Left ventricle myocardium superior (tissue), 1 donor: ENCODE data around the gene S100A5. TPM values are rescaled to one million over a fixed set of nuclear protein-coding genes. Genes with fewer than 3 reads are reported as not detected.
"Not testable (repeated sequence)": the region's sequence is repeated elsewhere in the genome, so short reads cannot be mapped to it uniquely, and the experiment has no call there.

Experiments
- ATAC-seq: fragments of 200-7000 bp; cut with Tn5 transposase; one replicate; pipeline ENCODE4 v1.9.1; 2020; ENCODE audit warnings: mild to moderate bottlenecking, moderate library complexity
- DNase-seq: peaks from one replicate; pipeline ENCODE4 v3.0.0-alpha.2; 2020
- intact Hi-C: fragments of 100-400 bp; cut with micrococcal nuclease; formaldehyde crosslinking; loops from one replicate; pipeline ENCODE4 v1.11.0; 2022
- long read RNA-seq: library from polyadenylated mRNA; unstranded; transcript quantifications from one replicate; pipeline ENCODE4 v2.0.0, GENCODE V29; 2021
- total RNA-seq: library from RNA; stranded (reverse); fragmentation: NEBNext Ultra II Directional; extraction: Animal tissue kit (Norgen Biotek cat#: 25700); gene quantifications from one replicate; pipeline ENCODE4 v1.2.1, GENCODE V29; 2021
- donor health status: DM: no; HTN: yes; CAD: no; lungs with severe emphysema.

S100A5 gene
- total RNA-seq: not detected
- long read RNA-seq: 0 reads

- intact Hi-C loops: no loop called here
- no peak for ATAC-seq
- no peak for DNase-seq
Measured at GRCh38 chr1:153540394-153541361, at the start of gene S100A5. S100A5 (minus strand) TSS chr1:153540934; CDS start chr1:153540191, 743 bp downstream.

GRCh38 chr1:153588482-153588881 is 47.7 kb upstream of the S100A5 start:
- intact Hi-C loops: no loop called here
- no peak for DNase-seq
- no peak for ATAC-seq

GRCh38 chr1:153588033-153588432 is 47.3 kb upstream of the S100A5 start:
- intact Hi-C loops, DNase-seq, ATAC-seq: not testable (repeated sequence)

- peak; percentile 71 for ATAC-seq
- DNase-seq: no peak
- intact Hi-C loops: no loop called here
Measured at GRCh38 chr1:153587314-153587713, 46.6 kb upstream of the S100A5 start.

GRCh38 chr1:153586347-153586746 is 45.6 kb upstream of the S100A5 start:
- DNase-seq: no peak
- ATAC-seq: no peak
- intact Hi-C loops: no loop called here

- intact Hi-C loops: no loop called here
- ATAC-seq (no peak), DNase-seq (no peak)
Measured at GRCh38 chr1:153585006-153585405, 44.3 kb upstream of the S100A5 start.

GRCh38 chr1:153583976-153584375 is 43.2 kb upstream of the S100A5 start:
- ATAC-seq (no peak), DNase-seq (no peak)
- intact Hi-C loops: no loop called here

GRCh38 chr1:153583514-153583913 is 42.8 kb upstream of the S100A5 start:
- DNase-seq, intact Hi-C loops, ATAC-seq: not testable (repeated sequence)

- DNase-seq, ATAC-seq, intact Hi-C loops: not testable (repeated sequence)
Measured at GRCh38 chr1:153582836-153583235, 42.1 kb upstream of the S100A5 start.

GRCh38 chr1:153578936-153579335 is 38.2 kb upstream of the S100A5 start:
- intact Hi-C loops: no loop called here
- DNase-seq: no peak

GRCh38 chr1:153578490-153578889 is 37.8 kb upstream of the S100A5 start:
- ATAC-seq (no peak), DNase-seq (no peak)
- intact Hi-C loops: no loop called here

More at GRCh38 chr1:153578936-153579335, 38.2 kb upstream of the S100A5 start:
- no peak for ATAC-seq

GRCh38 chr1:153577624-153578051 is 36.9 kb upstream of the S100A5 start:
- intact Hi-C loops: no loop called here
- ATAC-seq: peak; percentile 28
- DNase-seq: no peak

GRCh38 chr1:153577138-153577537 is 36.4 kb upstream of the S100A5 start:
- ATAC-seq (no peak), DNase-seq (no peak)
- intact Hi-C loops: no loop called here

GRCh38 chr1:153575497-153575896 is 34.8 kb upstream of the S100A5 start:
- ATAC-seq, DNase-seq, intact Hi-C loops: not testable (repeated sequence)

GRCh38 chr1:153575081-153575491 is 34.4 kb upstream of the S100A5 start:
- intact Hi-C loops, ATAC-seq, DNase-seq: not testable (repeated sequence)

- ATAC-seq: no peak
- intact Hi-C loops: no loop called here
- DNase-seq: no peak
Measured at GRCh38 chr1:153573351-153573750, 32.6 kb upstream of the S100A5 start.

GRCh38 chr1:153572569-153573015 is 31.9 kb upstream of the S100A5 start:
- intact Hi-C loops: no loop called here
- peak; percentile 87 for DNase-seq
- ATAC-seq: peak; percentile 89

- intact Hi-C loops: no loop called here
- no peak for ATAC-seq
- no peak for DNase-seq
Measured at GRCh38 chr1:153571706-153572105, 31.0 kb upstream of the S100A5 start.

GRCh38 chr1:153570874-153571273 is 30.1 kb upstream of the S100A5 start:
- intact Hi-C loops: no loop called here
- no peak for ATAC-seq

GRCh38 chr1:153569465-153569864 is 28.7 kb upstream of the S100A5 start:
- DNase-seq (no peak), ATAC-seq (no peak)
- intact Hi-C loops: no loop called here

More at GRCh38 chr1:153570874-153571273, 30.1 kb upstream of the S100A5 start:
- DNase-seq: no peak
